WTC11 (cell line): Measurements from ENCODE around the gene SPI1.

ENCODE experiments used
- CREB1 ChIP-seq: sonication (generic); formaldehyde crosslinking; IDR thresholded peaks from 2 replicates; pipeline ENCODE4 v1.8.0; 2023; ENCODE audit warnings: mild to moderate bottlenecking, missing genetic modification reagents
- CTCF ChIP-seq: fragments of 200-600 bp; IDR thresholded peaks from 2 replicates; pipeline ENCODE4 v1.8.0; 2022; ENCODE audit warnings: antibody characterized with exemption
- FOXJ3 ChIP-seq: sonication (generic); formaldehyde crosslinking; IDR thresholded peaks from 2 replicates; pipeline ENCODE4 v1.9.0; 2021; ENCODE audit warnings: missing genetic modification reagents, mild to moderate bottlenecking, borderline replicate concordance
- FOXK1 ChIP-seq: sonication (generic); formaldehyde crosslinking; IDR thresholded peaks from 2 replicates; pipeline ENCODE4 v1.8.0; 2022; ENCODE audit warnings: mild to moderate bottlenecking, moderate library complexity, missing genetic modification reagents
- GABPB1 ChIP-seq: sonication (generic); formaldehyde crosslinking; IDR thresholded peaks from 2 replicates; pipeline ENCODE4 v1.8.1; 2023; ENCODE audit warnings: mild to moderate bottlenecking, missing genetic modification reagents
- KAT7 ChIP-seq: sonication (generic); formaldehyde crosslinking; IDR thresholded peaks from 2 replicates; pipeline ENCODE4 v1.8.1; 2023; ENCODE audit warnings: missing genetic modification reagents, mild to moderate bottlenecking, borderline replicate concordance
- SMAD3 ChIP-seq: sonication (generic); formaldehyde crosslinking; IDR thresholded peaks from 2 replicates; pipeline ENCODE4 v1.8.0; 2022; ENCODE audit warnings: missing genetic modification reagents, mild to moderate bottlenecking, borderline replicate concordance
- SMAD4 ChIP-seq: sonication (generic); formaldehyde crosslinking; IDR thresholded peaks from 2 replicates; pipeline ENCODE4 v1.8.0; 2022; ENCODE audit warnings: mild to moderate bottlenecking, missing genetic modification reagents

GRCh38 chr11:47398011-47398410 is 19.7 kb upstream of the SPI1 start:
- TF ChIP-seq KAT7 (CRISPR knock-in tag) (no peak), CTCF (no peak), SMAD4 (CRISPR knock-in tag) (no peak), GABPB1 (CRISPR knock-in tag) (no peak), FOXJ3 (CRISPR knock-in tag) (no peak), CREB1 (no peak), FOXK1 (CRISPR knock-in tag) (no peak), SMAD3 (CRISPR knock-in tag) (no peak)
